ENCODE measurements around the gene TM2D1.
"Not testable (repeated sequence)": the region's sequence is repeated elsewhere in the genome, so short reads cannot be mapped to it uniquely, and the experiment has no call there.

Gene TM2D1

DNA sequence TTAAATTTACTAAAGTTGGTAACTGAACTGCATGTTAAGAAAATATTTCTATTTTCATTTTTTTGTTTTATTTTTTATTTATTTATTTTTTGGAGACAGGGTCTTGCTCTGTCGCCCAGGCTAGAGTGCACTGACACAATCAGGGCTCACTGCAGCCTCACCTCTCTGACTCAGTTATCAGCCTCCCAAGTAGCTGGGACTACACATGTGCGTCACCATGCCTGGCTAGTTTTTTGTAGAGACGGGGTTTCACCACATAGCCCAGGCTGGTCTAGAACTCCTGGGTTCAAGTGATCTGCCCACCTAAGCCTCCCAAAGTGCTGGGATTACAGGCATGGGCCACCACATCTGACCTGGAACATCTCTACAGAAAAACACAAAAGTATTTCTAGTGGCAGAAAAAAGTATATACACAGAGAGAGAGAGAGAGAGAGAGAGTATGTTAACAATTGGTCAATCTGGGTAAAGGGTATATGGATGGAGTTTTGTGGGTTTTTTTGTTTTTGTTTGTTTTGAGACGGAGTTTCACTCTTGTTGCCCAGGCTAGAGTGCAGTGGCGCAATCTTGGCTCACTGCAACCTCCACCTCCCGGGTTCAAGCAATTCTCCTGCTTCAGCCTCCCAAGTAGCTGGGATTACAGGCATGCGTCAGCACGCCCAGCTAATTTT lies 5.8 kb downstream of the TM2D1 start:
- not testable (repeated sequence) for H3K4ac ChIP-seq (ENCODE audit: low read depth in 1 of 2, low read length in 2 of 2); H3K4me2 ChIP-seq (ENCODE audit: low read length, poor library complexity, severe bottlenecking); H2BK15ac ChIP-seq (ENCODE audit: low read depth, poor library complexity, severe bottlenecking); H3K9me3 ChIP-seq (ENCODE audit: control insufficient read depth, low read length); H3K4me1 ChIP-seq (ENCODE audit: control insufficient read depth, insufficient read depth, low read depth, low read length); H3K27ac ChIP-seq (ENCODE audit: low read length, poor library complexity, severe bottlenecking); H2BK5ac ChIP-seq (ENCODE audit: low read depth, low read length, poor library complexity, severe bottlenecking); H2BK12ac ChIP-seq (ENCODE audit: low read length in 2 of 2); H3K23ac ChIP-seq (ENCODE audit: low read length in 2 of 2); H2AK5ac ChIP-seq (ENCODE audit: low read length, severe bottlenecking); H4K8ac ChIP-seq (ENCODE audit: low read length); H3K4me3 ChIP-seq (ENCODE audit: insufficient read depth in 1 of 2, low read depth in 1 of 2, low read length in 2 of 2); H3K18ac ChIP-seq (ENCODE audit: low read depth in 1 of 2, low read length in 2 of 2); H2AFZ ChIP-seq (ENCODE audit: low read depth, low read length); H3K27me3 ChIP-seq (ENCODE audit: control insufficient read depth in 1 of 2, insufficient read depth in 1 of 2, low read length in 2 of 2); DNase-seq; H3K9ac ChIP-seq (ENCODE audit: low read length); H2BK120ac ChIP-seq (ENCODE audit: low read depth, low read length); H3K14ac ChIP-seq (ENCODE audit: low read length in 2 of 2); H4K91ac ChIP-seq (ENCODE audit: low read length)
- Histone ChIP-seq H3K36me3 (ENCODE audit: control insufficient read depth in 1 of 2, insufficient read depth in 2 of 2, low read depth in 1 of 2, low read length in 2 of 2) (peaks cover 15% of the 10 kb centered on the region in 2 experiments), H3K79me1 (replicated peaks; ENCODE audit: low read length, poor library complexity, severe bottlenecking) (peaks cover 13% of the 10 kb centered on the region)
- WGBS: 100% methylated on average over 8 of the region's 8 CpGs

DNA sequence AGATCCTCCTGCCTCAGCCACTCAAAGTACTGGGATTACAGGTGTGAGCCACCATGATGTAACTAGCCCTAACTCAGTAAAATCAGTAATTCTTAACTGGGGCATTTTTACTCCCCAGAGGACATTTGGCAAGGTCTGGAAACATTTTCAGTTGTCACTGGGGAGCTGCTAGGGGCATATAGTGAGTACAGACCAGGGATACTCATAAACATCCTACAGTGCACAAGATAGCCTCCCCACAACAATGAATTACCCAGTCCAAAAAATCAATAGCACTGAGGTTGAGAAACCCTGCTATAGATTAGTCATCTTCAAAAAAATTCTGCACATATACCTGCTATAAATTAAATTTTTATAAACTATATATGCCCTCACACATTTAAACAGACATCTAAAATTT lies 13.0 kb downstream of the TM2D1 start:
- no peak overlapping the region for H4K8ac ChIP-seq (ENCODE audit: low read length)
- H3K36me3 ChIP-seq (ENCODE audit: control insufficient read depth in 1 of 2, insufficient read depth in 2 of 2, low read depth in 1 of 2, low read length in 2 of 2): peaks cover 22 to 26% of the 10 kb centered on the region in 2 experiments
- no peak overlapping the region for H2AFZ ChIP-seq (ENCODE audit: low read depth, low read length)
- no peak overlapping the region for H2BK5ac ChIP-seq (ENCODE audit: low read depth, low read length, poor library complexity, severe bottlenecking)
- no peak overlapping the region for H4K91ac ChIP-seq (ENCODE audit: low read length)
- no peak for DNase-seq
- no peak overlapping the region for H3K18ac ChIP-seq (ENCODE audit: low read depth in 1 of 2, low read length in 2 of 2)
- H3K4me1 ChIP-seq (ENCODE audit: control insufficient read depth, insufficient read depth, low read depth, low read length): no peaks in the 10 kb centered on the region
- peaks cover 22% of the 10 kb centered on the region for H3K79me1 ChIP-seq (replicated peaks; ENCODE audit: low read length, poor library complexity, severe bottlenecking)
- no peak overlapping the region for H3K9ac ChIP-seq (ENCODE audit: low read length)
- no peak overlapping the region for H2BK12ac ChIP-seq (ENCODE audit: low read length in 2 of 2)
- H2BK15ac ChIP-seq (ENCODE audit: low read depth, poor library complexity, severe bottlenecking): no peak overlapping the region
- no peak overlapping the region for H3K4me3 ChIP-seq (ENCODE audit: insufficient read depth in 1 of 2, low read depth in 1 of 2, low read length in 2 of 2)
- no peak overlapping the region for H3K4me2 ChIP-seq (ENCODE audit: low read length, poor library complexity, severe bottlenecking)
- no peak overlapping the region for H2AK5ac ChIP-seq (ENCODE audit: low read length, severe bottlenecking)
- H3K9me3 ChIP-seq (ENCODE audit: control insufficient read depth, low read length): no peaks in the 10 kb centered on the region
- H3K27me3 ChIP-seq (ENCODE audit: control insufficient read depth in 1 of 2, insufficient read depth in 1 of 2, low read length in 2 of 2): no peaks in the 10 kb centered on the region
- H3K14ac ChIP-seq (ENCODE audit: low read length in 2 of 2): no peak overlapping the region
- H2BK120ac ChIP-seq (ENCODE audit: low read depth, low read length): no peak overlapping the region
- no peak overlapping the region for H3K23ac ChIP-seq (ENCODE audit: low read length in 2 of 2)
- no peak overlapping the region for H3K4ac ChIP-seq (ENCODE audit: low read depth in 1 of 2, low read length in 2 of 2)
- no peak overlapping the region for H3K27ac ChIP-seq (ENCODE audit: low read length, poor library complexity, severe bottlenecking)

DNA sequence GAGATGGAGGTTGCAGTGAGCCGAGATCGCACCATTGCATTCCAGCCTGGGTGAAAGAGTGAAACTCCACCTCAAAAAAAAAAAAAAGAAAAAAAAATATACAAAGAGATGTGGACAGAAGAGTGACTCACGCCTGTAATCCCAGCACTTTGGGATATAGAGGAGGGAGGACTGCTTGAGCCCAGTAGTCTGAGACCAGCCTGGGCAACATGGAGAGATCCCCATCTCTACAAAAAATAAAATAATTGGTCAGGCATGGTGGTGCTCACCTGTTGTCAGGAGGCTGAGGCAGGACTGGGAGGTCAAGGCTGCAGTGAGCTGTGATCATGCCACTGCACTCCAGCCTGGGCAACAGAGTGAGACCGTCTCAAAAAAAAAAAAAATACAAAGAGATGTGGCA lies 13.7 kb downstream of the TM2D1 start:
- 75% methylated on average over 2 of the region's 4 CpGs for WGBS
- H2BK15ac ChIP-seq (ENCODE audit: low read depth, poor library complexity, severe bottlenecking); H4K8ac ChIP-seq (ENCODE audit: low read length); H2BK120ac ChIP-seq (ENCODE audit: low read depth, low read length); H3K18ac ChIP-seq (ENCODE audit: low read depth in 1 of 2, low read length in 2 of 2); H2AFZ ChIP-seq (ENCODE audit: low read depth, low read length); H3K4me1 ChIP-seq (ENCODE audit: control insufficient read depth, insufficient read depth, low read depth, low read length); H3K4ac ChIP-seq (ENCODE audit: low read depth in 1 of 2, low read length in 2 of 2); H3K9ac ChIP-seq (ENCODE audit: low read length); H3K4me2 ChIP-seq (ENCODE audit: low read length, poor library complexity, severe bottlenecking); H3K14ac ChIP-seq (ENCODE audit: low read length in 2 of 2); H2BK12ac ChIP-seq (ENCODE audit: low read length in 2 of 2); H3K4me3 ChIP-seq (ENCODE audit: insufficient read depth in 1 of 2, low read depth in 1 of 2, low read length in 2 of 2); H3K27me3 ChIP-seq (ENCODE audit: control insufficient read depth in 1 of 2, insufficient read depth in 1 of 2, low read length in 2 of 2); H3K23ac ChIP-seq (ENCODE audit: low read length in 2 of 2); H2BK5ac ChIP-seq (ENCODE audit: low read depth, low read length, poor library complexity, severe bottlenecking); H3K9me3 ChIP-seq (ENCODE audit: control insufficient read depth, low read length); H2AK5ac ChIP-seq (ENCODE audit: low read length, severe bottlenecking); H4K91ac ChIP-seq (ENCODE audit: low read length); H3K27ac ChIP-seq (ENCODE audit: low read length, poor library complexity, severe bottlenecking): not testable (repeated sequence)
- peak; percentile 73 for DNase-seq
- H3K36me3 ChIP-seq (ENCODE audit: control insufficient read depth in 1 of 2, insufficient read depth in 2 of 2, low read depth in 1 of 2, low read length in 2 of 2): peaks cover 28 to 31% of the 10 kb centered on the region in 2 experiments
- H3K79me1 ChIP-seq (replicated peaks; ENCODE audit: low read length, poor library complexity, severe bottlenecking): peaks cover 23% of the 10 kb centered on the region

DNA sequence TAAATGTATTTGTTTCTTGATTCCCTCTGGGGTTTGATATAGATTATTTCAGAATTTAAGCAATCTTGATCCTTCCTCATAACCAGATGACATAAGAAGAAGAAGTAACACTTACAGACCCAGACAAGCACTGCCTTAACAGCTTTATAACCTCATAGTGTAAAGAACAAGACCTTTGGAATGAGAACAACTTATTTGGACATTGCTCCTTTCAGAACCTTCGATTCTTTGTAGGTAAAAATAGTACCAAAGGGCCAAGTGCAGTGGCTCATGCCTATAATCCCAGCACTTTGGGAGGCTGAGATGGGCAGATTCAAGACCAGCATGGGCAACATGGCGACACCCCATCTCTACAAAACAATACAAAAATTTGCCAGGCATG lies 15.0 kb downstream of the TM2D1 start:
- Histone ChIP-seq H3K4me1 (ENCODE audit: control insufficient read depth, insufficient read depth, low read depth, low read length) (no peaks in the 10 kb centered on the region), H3K27me3 (ENCODE audit: control insufficient read depth in 1 of 2, insufficient read depth in 1 of 2, low read length in 2 of 2) (no peaks in the 10 kb centered on the region)

More for the DNA sequence above, 15.0 kb downstream of the TM2D1 start:
- Histone ChIP-seq H3K27ac (ENCODE audit: low read length, poor library complexity, severe bottlenecking) (no peak overlapping the region), H3K79me1 (replicated peaks; ENCODE audit: low read length, poor library complexity, severe bottlenecking) (peaks cover 23% of the 10 kb centered on the region), H3K23ac (ENCODE audit: low read length in 2 of 2) (no peak overlapping the region), H2BK15ac (ENCODE audit: low read depth, poor library complexity, severe bottlenecking) (no peak overlapping the region), H2BK120ac (ENCODE audit: low read depth, low read length) (no peak overlapping the region), H2BK12ac (ENCODE audit: low read length in 2 of 2) (no peak overlapping the region), H4K8ac (ENCODE audit: low read length) (no peak overlapping the region), H3K14ac (ENCODE audit: low read length in 2 of 2) (no peak overlapping the region), H2AFZ (ENCODE audit: low read depth, low read length) (no peak overlapping the region), H3K4me3 (ENCODE audit: insufficient read depth in 1 of 2, low read depth in 1 of 2, low read length in 2 of 2) (no peak overlapping the region), H3K9ac (ENCODE audit: low read length) (no peak overlapping the region), H3K18ac (ENCODE audit: low read depth in 1 of 2, low read length in 2 of 2) (no peak overlapping the region), H3K4me2 (ENCODE audit: low read length, poor library complexity, severe bottlenecking) (no peak overlapping the region), H3K36me3 (ENCODE audit: control insufficient read depth in 1 of 2, insufficient read depth in 2 of 2, low read depth in 1 of 2, low read length in 2 of 2) (peaks cover 32 to 43% of the 10 kb centered on the region in 2 experiments), H4K91ac (ENCODE audit: low read length) (no peak overlapping the region), H2BK5ac (ENCODE audit: low read depth, low read length, poor library complexity, severe bottlenecking) (no peak overlapping the region), H3K9me3 (ENCODE audit: control insufficient read depth, low read length) (no peaks in the 10 kb centered on the region), H3K4ac (ENCODE audit: low read depth in 1 of 2, low read length in 2 of 2) (no peak overlapping the region), H2AK5ac (ENCODE audit: low read length, severe bottlenecking) (no peak overlapping the region)
- no peak for DNase-seq
- WGBS: 100% methylated on average over 1 of the region's 2 CpGs
